ENCODE results near the gene KRT74. TPM values are rescaled to one million over a fixed set of nuclear protein-coding genes. Genes with fewer than 3 reads are reported as not detected.

The KRT74 gene
- total and polyA plus RNA-seq, 9 donors = 0.09 TPM; not detected in 8

- no peaks in the 10 kb centered on the region for H3K36me3 ChIP-seq (ENCODE audit: control insufficient read depth, insufficient read depth, low read length)
- 94% methylated on average over 10 of the region's 14 CpGs for WGBS (ENCODE audit: insufficient coverage)
- H3K27ac ChIP-seq (ENCODE audit: low read length) = no peak overlapping the region
- H3K9me3 ChIP-seq (replicated peaks; ENCODE audit: control insufficient read depth, low read depth, low read length) = no peaks in the 10 kb centered on the region
- no peak for DNase-seq
- no peaks in the 10 kb centered on the region for H3K27me3 ChIP-seq (ENCODE audit: control insufficient read depth, insufficient read depth, low read length)
- peaks cover 31% of the 10 kb centered on the region for H3K4me1 ChIP-seq (ENCODE audit: control insufficient read depth, insufficient read depth, low read length)
- H3K4me3 ChIP-seq (ENCODE audit: low read length) = no peak overlapping the region
These were observed 56.4 kb downstream of the KRT74 start for GRCh38 chr12:52517005-52517835.

DNA sequence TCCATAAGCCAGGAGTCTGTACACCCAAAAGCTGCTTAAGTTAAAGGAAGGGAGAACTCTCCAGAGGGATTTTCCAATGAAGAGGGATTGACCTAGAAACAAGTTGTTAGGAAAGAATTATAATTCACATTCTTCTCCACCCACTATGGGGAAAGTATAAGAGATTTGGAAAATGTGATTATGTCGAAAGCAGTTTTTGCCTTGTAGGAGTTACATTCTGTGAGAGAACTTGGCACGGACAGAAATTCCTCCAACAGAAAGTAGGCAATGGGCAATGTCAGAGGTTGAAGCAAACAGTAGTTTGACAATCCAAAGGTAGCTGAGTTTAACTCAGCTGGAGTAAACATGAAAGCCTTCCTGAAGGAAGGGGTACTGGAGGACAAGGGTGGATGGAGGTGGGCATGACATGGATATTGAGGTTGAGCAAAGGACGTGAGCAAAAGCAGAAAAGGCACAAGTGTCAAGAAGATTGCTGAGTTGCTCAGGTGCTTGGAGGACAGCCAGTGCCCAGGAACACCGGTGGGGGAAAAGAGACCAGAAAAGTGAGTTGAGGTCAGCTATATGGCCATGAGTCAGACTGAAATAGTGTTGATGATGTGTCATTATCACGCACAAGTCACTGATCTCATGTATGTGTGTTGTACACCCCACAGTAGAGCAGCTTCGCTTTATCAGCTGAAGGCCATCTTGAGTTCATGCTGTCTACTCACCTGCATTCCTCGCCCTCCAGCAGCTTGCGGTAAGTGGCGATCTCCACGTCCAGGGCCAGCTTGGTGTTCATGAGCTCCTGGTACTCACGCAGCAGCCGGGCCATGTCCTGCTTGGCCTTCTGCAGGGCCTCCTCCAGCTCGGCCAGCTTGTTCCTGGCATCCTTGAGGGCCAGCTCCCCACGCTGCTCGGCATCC, 57.5 kb downstream of the KRT74 start:
- no peak for DNase-seq
- no peaks in the 10 kb centered on the region for H3K9me3 ChIP-seq (replicated peaks; ENCODE audit: control insufficient read depth, low read depth, low read length)
- no peaks in the 10 kb centered on the region for H3K36me3 ChIP-seq (ENCODE audit: control insufficient read depth, insufficient read depth, low read length)
- no peak overlapping the region for H3K4me3 ChIP-seq (ENCODE audit: low read length)
- peaks cover 21% of the 10 kb centered on the region for H3K4me1 ChIP-seq (ENCODE audit: control insufficient read depth, insufficient read depth, low read length)
- no peaks in the 10 kb centered on the region for H3K27me3 ChIP-seq (ENCODE audit: control insufficient read depth, insufficient read depth, low read length)
- no peak overlapping the region for H3K27ac ChIP-seq (ENCODE audit: low read length)
- WGBS (ENCODE audit: insufficient coverage) = 82% methylated on average over 15 of the region's 15 CpGs

Other genes with a start within 250 kb of the KRT74 start
- not detected for gene KRT85, start 206.4 kb downstream of the KRT74 start, total RNA-seq
- not detected for gene KRT85, start 206.4 kb downstream of the KRT74 start, polyA plus RNA-seq (ENCODE audit: insufficient read depth in 1 of 8, insufficient read length in 8 of 8, low replicate concordance in 1 of 8)
- not detected for gene KRT84, start 188.2 kb downstream of the KRT74 start, total RNA-seq
- not detected for gene KRT84, start 188.2 kb downstream of the KRT74 start, polyA plus RNA-seq (ENCODE audit: insufficient read depth in 1 of 8, insufficient read length in 8 of 8, low replicate concordance in 1 of 8)
- not detected for gene KRT82, start 167.5 kb downstream of the KRT74 start, total RNA-seq
- not detected for gene KRT82, start 167.5 kb downstream of the KRT74 start, polyA plus RNA-seq (ENCODE audit: insufficient read depth in 1 of 8, insufficient read length in 8 of 8, low replicate concordance in 1 of 8)
- not detected for gene KRT75, start 139.5 kb downstream of the KRT74 start, total RNA-seq
- not detected for gene KRT75, start 139.5 kb downstream of the KRT74 start, polyA plus RNA-seq (ENCODE audit: insufficient read depth in 1 of 8, insufficient read length in 8 of 8, low replicate concordance in 1 of 8)
- gene KRT6B, start 121.7 kb downstream of the KRT74 start, total RNA-seq = not detected
- gene KRT6B, start 121.7 kb downstream of the KRT74 start, polyA plus RNA-seq (ENCODE audit: insufficient read depth in 1 of 8, insufficient read length in 8 of 8, low replicate concordance in 1 of 8) = under 1 TPM in 1 of 8 donors, not detected in 7; 0.44 TPM
- gene KRT6C, start 100.0 kb downstream of the KRT74 start, total RNA-seq = not detected
- gene KRT6C, start 100.0 kb downstream of the KRT74 start, polyA plus RNA-seq (ENCODE audit: insufficient read depth in 1 of 8, insufficient read length in 8 of 8, low replicate concordance in 1 of 8) = under 1 TPM in 1 of 8 donors, not detected in 7; 0.32 TPM
- not detected for gene KRT6A, start 80.6 kb downstream of the KRT74 start, total RNA-seq
- 10 to 100 TPM in 1 of 8 donors, under 1 TPM in 3, not detected in 4; 0.05 to 26.4 (median 0.63) TPM for gene KRT6A, start 80.6 kb downstream of the KRT74 start, polyA plus RNA-seq (ENCODE audit: insufficient read depth in 1 of 8, insufficient read length in 8 of 8, low replicate concordance in 1 of 8)
- gene KRT5, start 53.4 kb downstream of the KRT74 start, total RNA-seq = 0.66 TPM
- gene KRT5, start 53.4 kb downstream of the KRT74 start, polyA plus RNA-seq (ENCODE audit: insufficient read depth in 1 of 8, insufficient read length in 8 of 8, low replicate concordance in 1 of 8) = 100 to 1,000 TPM in 1 of 8 donors, 10 to 100 TPM in 1, 1 to 10 TPM in 1, under 1 TPM in 5; 0.21 to 383 (median 0.62) TPM
- not detected for gene KRT71, start 20.7 kb downstream of the KRT74 start, total RNA-seq
- not detected for gene KRT71, start 20.7 kb downstream of the KRT74 start, polyA plus RNA-seq (ENCODE audit: insufficient read depth in 1 of 8, insufficient read length in 8 of 8, low replicate concordance in 1 of 8)
- not detected for gene KRT72, start 27.6 kb upstream of the KRT74 start, total RNA-seq
- gene KRT72, start 27.6 kb upstream of the KRT74 start, polyA plus RNA-seq (ENCODE audit: insufficient read depth in 1 of 8, insufficient read length in 8 of 8, low replicate concordance in 1 of 8) = not detected
- 0.09 TPM for gene KRT73, start 44.7 kb upstream of the KRT74 start, total RNA-seq
- gene KRT73, start 44.7 kb upstream of the KRT74 start, polyA plus RNA-seq (ENCODE audit: insufficient read depth in 1 of 8, insufficient read length in 8 of 8, low replicate concordance in 1 of 8) = under 1 TPM in 1 of 8 donors, not detected in 7; 0.12 TPM
- not detected for gene KRT2, start 78.4 kb upstream of the KRT74 start, total RNA-seq
- under 1 TPM in 2 of 8 donors, not detected in 6; 0.11 to 0.18 TPM for gene KRT2, start 78.4 kb upstream of the KRT74 start, polyA plus RNA-seq (ENCODE audit: insufficient read depth in 1 of 8, insufficient read length in 8 of 8, low replicate concordance in 1 of 8)
- 0.35 TPM for gene KRT1, start 106.6 kb upstream of the KRT74 start, total RNA-seq
- 100 to 1,000 TPM in 1 of 8 donors, 10 to 100 TPM in 1, 1 to 10 TPM in 4, under 1 TPM in 2; 0.47 to 193 (median 1.9) TPM for gene KRT1, start 106.6 kb upstream of the KRT74 start, polyA plus RNA-seq (ENCODE audit: insufficient read depth in 1 of 8, insufficient read length in 8 of 8, low replicate concordance in 1 of 8)
- not detected for gene KRT77, start 129.7 kb upstream of the KRT74 start, total RNA-seq
- gene KRT77, start 129.7 kb upstream of the KRT74 start, polyA plus RNA-seq (ENCODE audit: insufficient read depth in 1 of 8, insufficient read length in 8 of 8, low replicate concordance in 1 of 8) = under 1 TPM in 2 of 8 donors, not detected in 6; 0.08 to 0.61 TPM
- gene KRT76, start 203.5 kb upstream of the KRT74 start, total RNA-seq = not detected
- gene KRT76, start 203.5 kb upstream of the KRT74 start, polyA plus RNA-seq (ENCODE audit: insufficient read depth in 1 of 8, insufficient read length in 8 of 8, low replicate concordance in 1 of 8) = not detected
- gene KRT3, start 222.3 kb upstream of the KRT74 start, total RNA-seq = not detected
- gene KRT3, start 222.3 kb upstream of the KRT74 start, polyA plus RNA-seq (ENCODE audit: insufficient read depth in 1 of 8, insufficient read length in 8 of 8, low replicate concordance in 1 of 8) = under 1 TPM in 1 of 8 donors, not detected in 7; 0.13 TPM
- 0.04 TPM for gene KRT4, start 240.3 kb upstream of the KRT74 start, total RNA-seq
- gene KRT4, start 240.3 kb upstream of the KRT74 start, polyA plus RNA-seq (ENCODE audit: insufficient read depth in 1 of 8, insufficient read length in 8 of 8, low replicate concordance in 1 of 8) = 100 to 1,000 TPM in 1 of 8 donors, 1 to 10 TPM in 1, under 1 TPM in 5, not detected in 1; 0.04 to 178 (median 0.50) TPM